GM08714 (cell line): ENCODE measurements around the gene COBL.
"Not testable (repeated sequence)": the region's sequence is repeated elsewhere in the genome, so short reads cannot be mapped to it uniquely, and the experiment has no call there.

ENCODE experiments used
- H3K4me3 ChIP-seq: fragments of 200-500 bp; sonication (Bioruptor generic); 2 replicates; pipeline ENCODE4 v1.5.1; 2014; ENCODE audit warnings: mild to moderate bottlenecking, low read length, inconsistent platforms
- ZNF274 ChIP-seq: IDR thresholded peaks from 2 replicates; pipeline ENCODE4 v1.6.1; 2012; ENCODE audit warnings: mild to moderate bottlenecking, low read depth, low read length

COBL gene

GRCh38 chr7:51010534-51010933 is 306.1 kb downstream of the COBL start:
- H3K4me3 ChIP-seq = no peak overlapping the region
- no peak for TF ChIP-seq ZNF274

GRCh38 chr7:51009716-51010496 is 306.7 kb downstream of the COBL start:
- no peak overlapping the region for H3K4me3 ChIP-seq
- no peak for TF ChIP-seq ZNF274

GRCh38 chr7:51007551-51008505 is 308.8 kb downstream of the COBL start:
- no peak for TF ChIP-seq ZNF274
- H3K4me3 ChIP-seq = no peak overlapping the region

- H3K4me3 ChIP-seq = no peak overlapping the region
- no peak for TF ChIP-seq ZNF274
Measured at GRCh38 chr7:51006483-51007235, 309.9 kb downstream of the COBL start.

- no peak for TF ChIP-seq ZNF274
- no peak overlapping the region for H3K4me3 ChIP-seq
Measured at GRCh38 chr7:51005074-51005473, 311.5 kb downstream of the COBL start.

- no peak overlapping the region for H3K4me3 ChIP-seq
- no peak for TF ChIP-seq ZNF274
Measured at GRCh38 chr7:51000956-51001355, 315.7 kb downstream of the COBL start.

GRCh38 chr7:50994753-50995319 is 321.8 kb downstream of the COBL start:
- no peak for TF ChIP-seq ZNF274
- no peak overlapping the region for H3K4me3 ChIP-seq

GRCh38 chr7:50990214-50990613 is 326.4 kb downstream of the COBL start:
- H3K4me3 ChIP-seq = not testable (repeated sequence)

GRCh38 chr7:50988988-50989387 is 327.6 kb downstream of the COBL start:
- no peak for TF ChIP-seq ZNF274
- H3K4me3 ChIP-seq = no peak overlapping the region

GRCh38 chr7:50988465-50988864 is 328.1 kb downstream of the COBL start:
- no peak overlapping the region for H3K4me3 ChIP-seq
- no peak for TF ChIP-seq ZNF274

GRCh38 chr7:50985096-50985495 is 331.5 kb downstream of the COBL start:
- no peak for TF ChIP-seq ZNF274
- H3K4me3 ChIP-seq = no peak overlapping the region

GRCh38 chr7:50983850-50984249 is 332.8 kb downstream of the COBL start:
- no peak overlapping the region for H3K4me3 ChIP-seq
- no peak for TF ChIP-seq ZNF274

- H3K4me3 ChIP-seq = no peak overlapping the region
- TF ChIP-seq ZNF274 = no peak
Measured at GRCh38 chr7:50982626-50983025, 334.0 kb downstream of the COBL start.

- H3K4me3 ChIP-seq = no peak overlapping the region
- no peak for TF ChIP-seq ZNF274
Measured at GRCh38 chr7:50981743-50982142, 334.9 kb downstream of the COBL start.

- H3K4me3 ChIP-seq = no peak overlapping the region
- no peak for TF ChIP-seq ZNF274
Measured at GRCh38 chr7:50980411-50980810, 336.2 kb downstream of the COBL start.
